ENCODE results near the gene SHROOM3.
A peak's percentile ranks its signal among the peaks of the same experiment; 100 is the strongest.
"Not testable (repeated sequence)": the region's sequence is repeated elsewhere in the genome, so short reads cannot be mapped to it uniquely, and the experiment has no call there.

The SHROOM3 gene

GRCh38 chr4:76434901-76435527 lies at the start of gene SHROOM3:
SHROOM3 (plus strand) TSS chr4:76435229; CDS start chr4:76436053, 824 bp downstream.
- DNase-seq: peak in 1 of 14 donors; percentile 3

- no peak for DNase-seq
Measured at GRCh38 chr4:76385974-76386373, 49.1 kb upstream of the SHROOM3 start.

GRCh38 chr4:76386566-76387305 lies 48.3 kb upstream of the SHROOM3 start:
- no peak for DNase-seq

- no peak for DNase-seq
Measured at GRCh38 chr4:76388160-76388908, 46.7 kb upstream of the SHROOM3 start.

GRCh38 chr4:76401654-76402053 lies 33.4 kb upstream of the SHROOM3 start:
- no peak for DNase-seq

GRCh38 chr4:76406081-76406480 lies 28.9 kb upstream of the SHROOM3 start:
- DNase-seq: no peak

- no peak for DNase-seq
Measured at GRCh38 chr4:76407440-76408119, 27.4 kb upstream of the SHROOM3 start.

GRCh38 chr4:76410636-76411035 lies 24.4 kb upstream of the SHROOM3 start:
- DNase-seq: no peak

GRCh38 chr4:76420188-76420761 lies 14.8 kb upstream of the SHROOM3 start:
- DNase-seq: peak in 1 of 14 donors; percentile 13

GRCh38 chr4:76420762-76421581 lies 14.1 kb upstream of the SHROOM3 start, which contains the start of gene CCDC158:
CCDC158 (minus strand) TSS chr4:76421141; CDS start chr4:76403207, 17,934 bp downstream.
- peak in 1 of 14 donors; percentile 9 for DNase-seq

GRCh38 chr4:76423159-76423558 lies 11.9 kb upstream of the SHROOM3 start:
- DNase-seq: not testable (repeated sequence)

GRCh38 chr4:76426272-76426671 lies 8.8 kb upstream of the SHROOM3 start:
- peak in 1 of 14 donors; percentile 1 for DNase-seq

- DNase-seq: no peak
Measured at GRCh38 chr4:76429636-76430035, 5.4 kb upstream of the SHROOM3 start.

GRCh38 chr4:76430519-76431388 lies 4.3 kb upstream of the SHROOM3 start:
- peak in 2 of 14 donors; percentile 1 to 3 for DNase-seq

- DNase-seq: no peak
Measured at GRCh38 chr4:76435528-76436319, 695 bp downstream of the SHROOM3 start.

- no peak for DNase-seq
Measured at GRCh38 chr4:76439491-76439890, 4.5 kb downstream of the SHROOM3 start.

GRCh38 chr4:76441881-76442280 lies 6.9 kb downstream of the SHROOM3 start:
- no peak for DNase-seq

- no peak for DNase-seq
Measured at GRCh38 chr4:76442807-76443206, 7.8 kb downstream of the SHROOM3 start.

GRCh38 chr4:76443376-76443775 lies 8.3 kb downstream of the SHROOM3 start:
- DNase-seq: no peak
